GM12891 (cell line): ENCODE results near the gene CDH5.

ENCODE experiments used
- DNase-seq: peaks from one replicate; pipeline ENCODE4 v3.0.0; 2011; ENCODE audit warnings: low spot score; ENCODE audit not compliant: insufficient read length
- FAIRE-seq: peaks from 2 replicates; lab custom pipeline; 2011; peaks lifted over from hg19 to GRCh38; lab: Jason Lieb, UNC
- PAX5 ChIP-seq: IDR thresholded peaks from 2 replicates; pipeline ENCODE4 v1.6.1; 2011; ENCODE audit warnings: low read length, moderate library complexity, mild to moderate bottlenecking; ENCODE audit not compliant: insufficient read depth, severe bottlenecking
- POLR2A ChIP-seq: IDR thresholded peaks from 2 replicates; pipeline ENCODE4 v1.6.1; 2011; ENCODE audit warnings: low read depth, low read length, control low read depth
- POLR2AphosphoS5 ChIP-seq: IDR thresholded peaks from 2 replicates; pipeline ENCODE4 v1.6.1; 2011; ENCODE audit warnings: low read depth, low read length, control low read depth
- POU2F2 ChIP-seq: IDR thresholded peaks from 2 replicates; pipeline ENCODE4 v1.6.1; 2011; ENCODE audit warnings: low read depth, mild to moderate bottlenecking, control low read depth, low read length, moderate library complexity
- SPI1 ChIP-seq: IDR thresholded peaks from 2 replicates; pipeline ENCODE4 v1.6.1; 2011; ENCODE audit warnings: low read depth, low read length, control low read depth
- TAF1 ChIP-seq: IDR thresholded peaks from 2 replicates; pipeline ENCODE4 v1.6.1; 2011; ENCODE audit warnings: low read depth, low read length, control low read depth

Gene CDH5

GRCh38 chr16:66353055-66353454 is 13.4 kb upstream of the CDH5 start:
- FAIRE-seq (no peak), DNase-seq (no peak)
- no peak for TF ChIP-seq SPI1
- TF ChIP-seq POU2F2, result no peak
- no peak for TF ChIP-seq TAF1
- TF ChIP-seq POLR2AphosphoS5, result no peak
- TF ChIP-seq PAX5, result no peak
- no peak for TF ChIP-seq POLR2A

DNA sequence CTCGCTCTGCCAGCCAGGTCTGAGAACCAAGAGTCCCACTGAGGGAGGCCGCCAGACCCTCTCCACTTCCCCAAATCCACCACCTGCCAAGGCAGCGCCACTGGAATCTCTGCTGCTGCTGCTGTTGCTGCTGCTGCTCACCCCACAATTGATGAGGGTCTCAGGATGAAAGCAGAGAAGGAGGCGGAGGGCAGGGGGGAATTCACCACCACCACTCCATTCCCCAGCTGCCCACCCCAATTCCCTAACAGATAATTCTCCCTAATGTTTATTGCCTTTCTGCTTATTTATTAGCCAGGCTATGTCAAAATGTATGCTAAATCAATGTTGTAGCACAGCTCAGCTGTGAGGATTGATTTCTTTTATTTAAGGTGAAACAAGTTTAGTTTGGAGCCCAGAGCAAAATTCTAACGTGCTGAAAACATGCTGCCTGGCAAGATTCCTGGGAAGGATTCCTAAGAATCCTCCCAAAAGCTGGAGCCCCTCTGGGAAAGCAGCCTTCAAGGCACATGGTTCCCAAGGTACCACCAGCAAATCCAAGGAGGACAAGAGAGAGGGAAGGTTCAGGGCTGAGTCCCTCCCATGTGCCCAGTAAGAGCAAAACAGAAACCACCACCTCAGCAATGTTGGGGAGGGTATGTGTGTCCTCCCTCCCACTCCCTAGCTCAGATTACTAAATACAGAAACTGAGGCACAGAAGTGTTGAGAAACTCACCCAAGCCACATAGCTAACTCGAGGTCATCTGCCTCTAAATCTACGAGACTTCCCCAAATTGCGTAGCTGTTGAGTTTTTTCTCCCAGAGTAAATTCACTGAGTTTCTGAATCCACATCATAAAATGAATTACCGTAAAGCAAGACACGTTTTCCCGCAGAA is 12.2 kb upstream of the CDH5 start:
- FAIRE-seq, result no peak
- no peak for DNase-seq

DNA sequence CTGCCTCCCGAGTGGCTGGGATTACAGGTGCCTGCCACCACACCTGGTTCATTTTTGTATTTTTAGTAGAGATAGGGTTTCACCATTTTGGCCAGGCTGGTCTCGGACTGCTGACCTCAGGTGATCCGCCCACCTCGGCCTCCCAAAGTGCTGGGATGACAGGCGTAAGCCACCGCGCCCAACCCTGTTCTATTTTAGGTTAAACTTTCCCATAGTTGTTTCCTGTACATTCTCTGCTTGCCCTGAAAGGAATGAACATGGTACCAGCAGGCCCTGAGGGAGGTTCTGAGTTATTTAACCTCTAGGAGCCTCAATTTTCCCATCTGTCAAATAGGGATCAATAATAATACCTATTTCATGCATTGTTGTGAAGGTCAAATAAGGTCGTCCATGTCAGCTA is 11.0 kb upstream of the CDH5 start:
- no peak for TF ChIP-seq PAX5
- no peak for TF ChIP-seq TAF1
- no peak for TF ChIP-seq POLR2A
- TF ChIP-seq POU2F2, result no peak
- TF ChIP-seq POLR2AphosphoS5, result no peak
- no peak for TF ChIP-seq SPI1
- FAIRE-seq (no peak), DNase-seq (no peak)

More for the DNA sequence above, 12.2 kb upstream of the CDH5 start:
- TF ChIP-seq TAF1 (no peak), SPI1 (no peak), POLR2A (no peak), POLR2AphosphoS5 (no peak), POU2F2 (no peak), PAX5 (no peak)

DNA sequence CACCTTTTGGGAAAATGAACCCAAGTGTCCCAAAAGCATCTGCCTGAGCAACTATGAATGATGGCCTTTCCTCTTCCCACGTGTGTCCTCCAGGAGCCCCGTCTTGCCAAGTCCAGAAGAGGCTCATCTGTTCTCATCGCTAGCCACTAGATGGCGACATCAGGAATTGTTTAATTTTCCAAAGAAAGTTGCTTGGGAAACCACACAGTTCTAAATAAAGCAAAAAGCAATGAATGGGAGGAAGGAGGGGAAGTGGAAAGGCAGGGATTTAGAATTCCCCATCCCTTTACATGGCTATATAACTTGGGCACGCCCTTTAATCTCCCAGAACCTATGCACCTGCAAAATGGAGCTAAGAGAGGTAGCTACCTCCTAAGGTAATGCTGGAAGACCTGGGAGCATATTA is 9.0 kb upstream of the CDH5 start:
- FAIRE-seq (no peak), DNase-seq (no peak)

DNA sequence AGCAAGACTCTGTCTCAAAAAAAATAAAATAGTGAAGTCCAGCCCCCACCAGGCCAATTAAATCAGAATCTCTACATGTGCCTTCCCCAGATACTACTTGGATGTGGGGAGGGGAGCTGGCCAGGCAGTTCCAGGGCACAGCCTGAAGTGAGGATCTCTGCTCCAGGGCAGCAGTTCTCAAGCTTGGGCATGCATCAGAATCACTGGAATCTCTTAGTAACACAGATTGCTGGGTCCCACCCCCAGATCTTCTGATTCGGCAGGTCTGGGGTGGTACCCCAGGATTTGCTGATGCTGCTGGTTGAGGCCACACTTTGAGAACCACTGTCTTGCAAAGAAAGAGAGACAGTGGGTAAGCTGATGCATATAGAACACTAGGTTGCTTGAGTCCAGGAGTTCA is 8.3 kb upstream of the CDH5 start:
- FAIRE-seq, result no peak
- no peak for DNase-seq
- no peak for TF ChIP-seq SPI1
- TF ChIP-seq POLR2A, result no peak
- TF ChIP-seq POLR2AphosphoS5, result no peak
- no peak for TF ChIP-seq TAF1
- TF ChIP-seq POU2F2, result no peak
- no peak for TF ChIP-seq PAX5

More for the DNA sequence above, 9.0 kb upstream of the CDH5 start:
- TF ChIP-seq PAX5 (no peak), POLR2AphosphoS5 (no peak), POU2F2 (no peak), POLR2A (no peak), TAF1 (no peak), SPI1 (no peak)

GRCh38 chr16:66359012-66359411 is 7.5 kb upstream of the CDH5 start:
- DNase-seq (no peak), FAIRE-seq (no peak)
- no peak for TF ChIP-seq SPI1
- no peak for TF ChIP-seq POU2F2

DNA sequence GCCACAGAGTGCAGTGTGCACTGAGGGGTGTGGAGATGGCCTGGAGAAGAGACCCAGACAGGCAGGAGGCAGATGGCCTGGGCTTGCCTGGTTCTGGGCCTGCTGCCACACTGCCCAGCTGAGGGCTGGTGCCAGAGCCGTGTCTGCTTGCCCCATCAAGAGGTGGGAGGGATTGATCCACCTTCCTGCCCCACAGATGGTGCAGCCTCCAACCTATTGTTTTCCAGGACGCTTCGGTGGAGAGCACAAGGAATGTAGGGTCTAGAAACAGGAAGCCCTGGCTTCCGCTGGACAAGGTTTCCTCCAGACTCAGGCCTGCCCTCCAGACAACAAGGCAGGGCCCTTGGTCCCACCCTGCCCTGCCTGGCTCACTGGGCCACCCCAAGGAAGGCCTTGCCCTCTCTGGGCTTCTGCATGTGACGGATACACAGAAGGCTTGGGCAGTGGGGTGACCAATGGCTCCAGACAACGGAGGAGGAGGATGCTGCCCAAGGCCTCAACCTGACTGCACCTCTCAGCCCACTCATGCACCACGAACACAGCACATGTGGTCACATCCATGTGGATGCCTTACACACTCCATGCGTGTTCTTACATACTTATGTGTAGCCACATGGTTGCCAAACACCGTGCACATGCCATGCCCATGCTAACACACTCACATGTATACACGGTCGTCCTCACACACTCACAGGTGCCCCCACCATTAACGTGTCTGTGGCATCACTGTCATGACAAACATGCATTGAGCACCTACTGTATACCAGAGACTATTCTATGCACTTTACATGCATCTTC is 6.5 kb upstream of the CDH5 start:
- TF ChIP-seq POLR2A (no peak), SPI1 (no peak), PAX5 (no peak), POU2F2 (no peak), TAF1 (no peak), POLR2AphosphoS5 (no peak)
- no peak for FAIRE-seq
- DNase-seq, result no peak

DNA sequence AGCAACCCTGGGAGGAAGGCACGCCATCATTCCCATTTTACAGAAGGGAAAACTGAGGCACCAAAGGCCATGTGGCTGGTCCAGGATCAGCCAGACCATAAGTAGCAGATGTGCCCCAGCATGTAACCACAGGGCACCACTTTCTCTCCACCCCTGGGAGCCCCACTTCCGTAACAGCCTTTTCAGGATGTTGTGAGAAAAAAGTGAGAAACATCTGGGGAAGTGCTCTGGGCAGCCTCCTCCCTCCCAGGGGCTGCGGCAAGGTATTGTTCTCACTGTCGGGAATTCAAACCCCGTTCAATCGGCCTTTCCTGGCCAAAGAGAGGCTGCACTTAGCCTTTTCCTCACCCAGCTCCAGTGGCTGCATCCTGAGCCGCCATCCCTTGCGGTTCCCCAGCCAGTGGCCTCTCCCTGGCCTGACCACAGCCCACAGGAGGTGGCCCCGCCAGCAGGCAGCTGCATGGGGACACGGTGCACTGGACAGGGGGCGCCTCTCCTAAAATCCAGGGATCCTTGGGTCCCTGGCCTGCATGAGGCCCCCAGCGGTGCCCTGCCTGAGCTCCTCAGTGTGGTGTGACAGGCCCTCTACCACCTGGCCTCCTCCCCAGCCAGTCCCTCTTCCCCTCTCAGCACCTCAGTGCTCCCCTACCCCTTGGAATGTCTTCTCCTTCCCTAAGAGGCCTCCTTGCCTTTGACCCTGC is 5.7 kb upstream of the CDH5 start:
- TF ChIP-seq PAX5, result no peak
- DNase-seq (no peak), FAIRE-seq (no peak)

- DNase-seq (no peak), FAIRE-seq (no peak)
- no peak for TF ChIP-seq TAF1
Measured at GRCh38 chr16:66361604-66362135, 4.8 kb upstream of the CDH5 start.
